PFSK-1 (cell line): ENCODE measurements around the gene CD24.

ENCODE experiments used
- POLR2AphosphoS5 ChIP-seq: IDR thresholded peaks from 2 replicates; pipeline ENCODE4 v1.6.1; 2012; ENCODE audit warnings: low read depth, mild to moderate bottlenecking, control low read depth, low read length, moderate library complexity
- TF ChIP-seq, protein P1 (sequence below), 2 experiments: IDR thresholded peaks; 2 replicates each; pipeline versions ENCODE4 v1.6.1 to v1.8.0; 2011 to 2012; ENCODE audit warnings: low read depth in 2 of 2, low read length in 2 of 2, control low read depth in 1 of 2, inconsistent platforms in 1 of 2, mild to moderate bottlenecking in 1 of 2, moderate library complexity in 1 of 2; ENCODE audit not compliant: insufficient read depth in 1 of 2

DNA sequence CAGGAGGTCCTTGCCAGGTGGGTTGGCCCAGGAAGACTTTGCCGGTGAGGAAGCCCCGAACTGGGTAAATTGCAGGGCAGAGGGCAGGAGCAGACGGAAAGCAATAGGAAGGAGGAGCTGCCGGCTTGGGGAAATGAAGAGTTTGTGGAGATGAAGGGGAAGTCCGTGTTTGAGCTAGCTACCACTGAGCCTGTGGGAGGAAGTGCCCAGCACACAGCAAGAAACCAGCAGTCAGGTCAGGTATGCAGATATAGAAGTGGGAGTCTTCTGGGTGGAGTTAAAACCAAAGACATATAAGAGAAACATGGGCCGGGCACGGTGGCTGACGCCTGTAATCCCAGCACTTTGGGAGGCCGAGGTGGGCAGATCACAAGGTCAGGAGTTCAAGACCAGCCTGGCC is 34.7 kb downstream of the CD24 start:
- TF ChIP-seq POLR2AphosphoS5 = no peak
- TF ChIP-seq, protein P1, sequence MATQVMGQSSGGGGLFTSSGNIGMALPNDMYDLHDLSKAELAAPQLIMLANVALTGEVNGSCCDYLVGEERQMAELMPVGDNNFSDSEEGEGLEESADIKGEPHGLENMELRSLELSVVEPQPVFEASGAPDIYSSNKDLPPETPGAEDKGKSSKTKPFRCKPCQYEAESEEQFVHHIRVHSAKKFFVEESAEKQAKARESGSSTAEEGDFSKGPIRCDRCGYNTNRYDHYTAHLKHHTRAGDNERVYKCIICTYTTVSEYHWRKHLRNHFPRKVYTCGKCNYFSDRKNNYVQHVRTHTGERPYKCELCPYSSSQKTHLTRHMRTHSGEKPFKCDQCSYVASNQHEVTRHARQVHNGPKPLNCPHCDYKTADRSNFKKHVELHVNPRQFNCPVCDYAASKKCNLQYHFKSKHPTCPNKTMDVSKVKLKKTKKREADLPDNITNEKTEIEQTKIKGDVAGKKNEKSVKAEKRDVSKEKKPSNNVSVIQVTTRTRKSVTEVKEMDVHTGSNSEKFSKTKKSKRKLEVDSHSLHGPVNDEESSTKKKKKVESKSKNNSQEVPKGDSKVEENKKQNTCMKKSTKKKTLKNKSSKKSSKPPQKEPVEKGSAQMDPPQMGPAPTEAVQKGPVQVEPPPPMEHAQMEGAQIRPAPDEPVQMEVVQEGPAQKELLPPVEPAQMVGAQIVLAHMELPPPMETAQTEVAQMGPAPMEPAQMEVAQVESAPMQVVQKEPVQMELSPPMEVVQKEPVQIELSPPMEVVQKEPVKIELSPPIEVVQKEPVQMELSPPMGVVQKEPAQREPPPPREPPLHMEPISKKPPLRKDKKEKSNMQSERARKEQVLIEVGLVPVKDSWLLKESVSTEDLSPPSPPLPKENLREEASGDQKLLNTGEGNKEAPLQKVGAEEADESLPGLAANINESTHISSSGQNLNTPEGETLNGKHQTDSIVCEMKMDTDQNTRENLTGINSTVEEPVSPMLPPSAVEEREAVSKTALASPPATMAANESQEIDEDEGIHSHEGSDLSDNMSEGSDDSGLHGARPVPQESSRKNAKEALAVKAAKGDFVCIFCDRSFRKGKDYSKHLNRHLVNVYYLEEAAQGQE (IDR thresholded peaks at IDR 0.05; ENCODE audit: insufficient read depth in 1 of 2, low read depth in 2 of 2, low read length in 2 of 2) = no peak
